ENCODE results near the gene UBAP2L. TPM values are rescaled to one million over a fixed set of nuclear protein-coding genes. Genes with fewer than 3 reads are reported as not detected.

UBAP2L gene
- total and polyA plus RNA-seq, 2 donors (not counting 1 experiment from before 2014, with no cell fraction given) = 147 to 218 TPM

- Histone ChIP-seq H3K4me3 (ENCODE audit: control extremely low read depth in 1 of 5, extremely low read depth in 1 of 5, insufficient read depth in 1 of 5, low read depth in 2 of 5, low read length in 4 of 5) (peak overlapping the region; percentile 66 to 96 (median 77)), H3K36me3 (replicated peaks in 1 of 2; ENCODE audit: control extremely low read depth in 1 of 2, control insufficient read depth in 1 of 2, extremely low read depth in 1 of 2, insufficient read depth in 2 of 2, low read length in 1 of 2) (peaks cover 1 to 29% of the 10 kb centered on the region in 2 experiments), H4K20me1 (ENCODE audit: control insufficient read depth, insufficient read depth, low read length, poor library complexity, severe bottlenecking) (peaks cover 24% of the 10 kb centered on the region), H3K4me1 (ENCODE audit: control insufficient read depth in 2 of 2, insufficient read depth in 2 of 2, low read length in 2 of 2) (peaks cover 34 to 39% of the 10 kb centered on the region in 2 donors), H3K4me2 (replicated peaks; ENCODE audit: low read depth, low read length, poor library complexity, severe bottlenecking) (peak overlapping the region; percentile 86), H3K27ac (ENCODE audit: low read length in 2 of 2) (peak overlapping the region; percentile 98 to 100), H3K9me3 (ENCODE audit: control extremely low read depth in 1 of 3, control insufficient read depth in 2 of 3, insufficient read depth in 1 of 3, low read length in 2 of 3) (no peaks in the 10 kb centered on the region), H3K79me2 (ENCODE audit: control insufficient read depth, insufficient read depth, low read length) (peaks cover 95% of the 10 kb centered on the region), H3K9ac (ENCODE audit: low read length) (peak overlapping the region; percentile 94), H2AFZ (ENCODE audit: insufficient read depth, low read depth, low read length, poor library complexity, severe bottlenecking) (peak overlapping the region; percentile 59), H3K27me3 (replicated peaks in 1 of 4; ENCODE audit: control extremely low read depth in 1 of 4, control insufficient read depth in 3 of 4, insufficient read depth in 4 of 4, low read length in 3 of 4) (no peaks in the 10 kb centered on the region)
- ChIA-PET CTCF (interaction anchor here (0.6 to 3.4 kb wide), 2 partner anchors 24 to 50 kb away, joined by 3 to 10 read pairs; no protein-coding TSS in a partner anchor), POLR2A (interaction anchor here (0.8 to 2.3 kb wide), 4 partner anchors 22 to 275 kb away, joined by 3 to 12 read pairs (median 8); partner anchors contain the start of genes DENND4B and RPS27)
- H3K4me3 Mint-ChIP-seq = peak overlapping the region; percentile 97
- TF ChIP-seq CTCF (IDR thresholded peaks at IDR 0.05) (no peak), EZH2 (IDR thresholded peaks at IDR 0.05; ENCODE audit: borderline replicate concordance, insufficient read depth, low read depth, low read length, poor library complexity, severe bottlenecking) (no peak)
- no peaks in the 10 kb centered on the region for H3K9me3 Mint-ChIP-seq (ENCODE audit: insufficient read depth)
- H3K27me3 Mint-ChIP-seq = no peaks in the 10 kb centered on the region
- peak; percentile 87 for DNase-seq
- H3K4me1 Mint-ChIP-seq = peaks cover 73% of the 10 kb centered on the region
- 0% methylated on average over 4 of the region's 28 CpGs for WGBS (ENCODE audit: insufficient coverage)
- peak; percentile 25 for ATAC-seq (ENCODE audit: low read depth)
- peak overlapping the region; percentile 97 for H3K27ac Mint-ChIP-seq
- intact Hi-C loops (cut with micrococcal nuclease) = loop anchor here (2.0 kb wide), 1 partner anchor 299 kb away; the partner anchor contains the start of gene GATAD2B
These were observed 685 bp downstream of the UBAP2L start for GRCh38 chr1:154221278-154222001.

GRCh38 chr1:154222518-154222917 lies 1.8 kb downstream of the UBAP2L start:
- Mint-ChIP-seq H3K27me3 (no peaks in the 10 kb centered on the region), H3K27ac (peak overlapping the region; percentile 97), H3K4me3 (peak overlapping the region; percentile 97), H3K9me3 (ENCODE audit: insufficient read depth) (no peaks in the 10 kb centered on the region), H3K4me1 (peaks cover 72% of the 10 kb centered on the region)
- Histone ChIP-seq H3K9ac (ENCODE audit: low read length) (no peak overlapping the region), H2AFZ (ENCODE audit: insufficient read depth, low read depth, low read length, poor library complexity, severe bottlenecking) (no peak overlapping the region), H4K20me1 (ENCODE audit: control insufficient read depth, insufficient read depth, low read length, poor library complexity, severe bottlenecking) (peaks cover 26% of the 10 kb centered on the region), H3K4me3 (ENCODE audit: control extremely low read depth in 1 of 5, extremely low read depth in 1 of 5, insufficient read depth in 1 of 5, low read depth in 2 of 5, low read length in 4 of 5) (no peak overlapping the region), H3K4me1 (ENCODE audit: control insufficient read depth in 2 of 2, insufficient read depth in 2 of 2, low read length in 2 of 2) (peaks cover 34 to 39% of the 10 kb centered on the region in 2 donors), H3K9me3 (ENCODE audit: control extremely low read depth in 1 of 3, control insufficient read depth in 2 of 3, insufficient read depth in 1 of 3, low read length in 2 of 3) (no peaks in the 10 kb centered on the region), H3K27me3 (replicated peaks in 1 of 4; ENCODE audit: control extremely low read depth in 1 of 4, control insufficient read depth in 3 of 4, insufficient read depth in 4 of 4, low read length in 3 of 4) (no peaks in the 10 kb centered on the region), H3K4me2 (replicated peaks; ENCODE audit: low read depth, low read length, poor library complexity, severe bottlenecking) (peak overlapping the region; percentile 86), H3K36me3 (replicated peaks in 1 of 2; ENCODE audit: control extremely low read depth in 1 of 2, control insufficient read depth in 1 of 2, extremely low read depth in 1 of 2, insufficient read depth in 2 of 2, low read length in 1 of 2) (peaks cover 4 to 29% of the 10 kb centered on the region in 2 experiments), H3K79me2 (ENCODE audit: control insufficient read depth, insufficient read depth, low read length) (peaks cover 94% of the 10 kb centered on the region), H3K27ac (ENCODE audit: low read length in 2 of 2) (peak overlapping the region in 1 of 2 donors; percentile 100)
- WGBS (ENCODE audit: insufficient coverage) = no CpG with 5 or more reads among the region's 1 CpG
- ChIA-PET CTCF (interaction anchor here (1.2 to 1.7 kb wide), 2 partner anchors 24 to 112 kb away, joined by 3 to 7 read pairs; no protein-coding TSS in a partner anchor), POLR2A (interaction anchor here (0.7 to 1.0 kb wide), 2 partner anchors 46 to 433 kb away, joined by 3 read pairs; no protein-coding TSS in a partner anchor)
- DNase-seq (no peak), ATAC-seq (ENCODE audit: low read depth) (no peak)
- intact Hi-C loops (cut with micrococcal nuclease) = no loop called here
- TF ChIP-seq CTCF (IDR thresholded peaks at IDR 0.05) (no peak), EZH2 (IDR thresholded peaks at IDR 0.05; ENCODE audit: borderline replicate concordance, insufficient read depth, low read depth, low read length, poor library complexity, severe bottlenecking) (no peak)
